DMS114 treated with DMSO at 0.1 percent for 48 hours (cell line): ENCODE data around the gene BBS2.
"Not testable (repeated sequence)": the region's sequence is repeated elsewhere in the genome, so short reads cannot be mapped to it uniquely, and the experiment has no call there.

Source experiments
- DNase-seq: peaks from one replicate; lab custom pipeline; 2025; ENCODE audit not compliant: unreplicated experiment; lab: John Stamatoyannopoulos, UW

The BBS2 gene

GRCh38 chr16:56530872-56531271 is 11.0 kb upstream of the BBS2 start:
- no peak for DNase-seq

DNA sequence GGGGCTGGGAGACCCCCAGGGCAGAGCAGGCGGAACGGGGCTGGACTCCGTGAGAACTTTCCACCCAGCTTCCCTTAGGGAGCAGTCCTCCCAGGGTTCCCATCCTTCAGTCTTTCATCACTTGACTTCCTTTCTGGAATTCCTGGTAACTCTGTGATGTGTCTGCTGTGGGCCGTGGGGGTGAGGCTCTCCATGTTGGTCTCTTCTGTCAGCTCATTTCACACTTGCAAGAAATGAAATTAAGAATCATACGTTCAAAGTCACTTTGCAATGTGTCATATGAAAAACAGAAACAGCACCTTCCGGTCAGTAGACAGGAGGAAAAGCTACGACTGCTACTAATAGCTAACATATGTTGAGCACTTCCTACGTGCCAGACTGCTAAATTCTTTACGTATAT is 5.4 kb upstream of the BBS2 start:
- no peak for DNase-seq

GRCh38 chr16:56520251-56520577 is 390 bp upstream of the BBS2 start:
- DNase-seq = no peak

DNA sequence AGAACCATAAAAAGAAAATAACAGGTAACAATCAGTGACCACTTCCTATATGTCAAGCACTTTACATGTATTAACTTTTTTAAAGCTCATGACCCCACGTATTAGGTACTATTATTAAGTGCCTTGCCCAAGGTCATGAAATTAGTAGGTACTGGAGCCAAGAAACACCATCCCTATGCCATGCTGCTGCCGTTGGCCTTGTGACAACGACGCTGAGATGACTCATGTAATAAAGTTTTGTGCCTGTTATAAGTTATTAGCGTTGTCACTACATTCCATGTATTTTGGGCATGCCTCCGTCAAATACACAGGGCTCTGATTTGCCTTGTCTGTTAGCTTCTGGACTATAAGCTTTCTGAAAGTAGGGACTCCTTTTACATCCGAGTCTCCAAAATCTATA is 1.4 kb downstream of the BBS2 start:
- no peak for DNase-seq

DNA sequence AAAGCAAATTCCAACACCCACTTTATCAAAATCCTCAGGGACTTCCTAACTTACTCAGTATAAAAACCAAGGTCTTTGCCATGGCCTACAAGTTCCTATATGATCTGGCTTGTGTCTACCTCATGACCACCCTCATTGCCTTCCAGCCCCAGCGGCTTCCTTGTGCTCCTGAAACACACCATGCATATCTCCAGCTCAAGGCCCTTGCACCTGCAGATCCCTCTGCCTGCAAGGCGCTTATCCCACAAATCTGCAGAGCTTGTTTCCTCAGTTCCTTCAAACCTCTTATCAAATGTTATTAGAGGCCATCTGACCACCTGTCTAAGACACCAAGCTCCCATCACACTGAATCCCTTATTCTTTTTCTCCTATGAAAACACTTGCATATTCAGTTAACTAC is 2.6 kb downstream of the BBS2 start:
- DNase-seq = no peak

DNA sequence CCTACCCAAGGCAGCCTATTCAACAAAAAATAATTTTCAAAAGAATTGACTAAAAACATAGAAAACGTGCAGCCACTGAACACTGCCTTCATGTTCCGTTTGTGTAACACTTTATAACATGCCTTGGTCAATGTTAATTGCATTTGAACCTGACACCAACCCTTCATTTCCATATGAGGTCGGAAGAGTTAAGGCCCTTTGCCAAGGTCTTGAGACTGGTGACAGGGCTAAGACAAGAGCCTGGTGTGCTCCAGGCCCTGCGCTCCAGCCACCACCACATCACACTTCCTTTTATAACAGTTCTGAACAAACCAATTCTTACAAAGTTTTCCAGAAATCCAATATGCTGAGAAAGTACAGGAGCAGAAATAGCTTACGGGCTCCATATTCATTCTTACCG is 4.2 kb downstream of the BBS2 start:
- no peak for DNase-seq

GRCh38 chr16:56514845-56515244 is 5.0 kb downstream of the BBS2 start:
- DNase-seq = no peak

GRCh38 chr16:56513972-56514371 is 5.9 kb downstream of the BBS2 start:
- peak; percentile 53 for DNase-seq

DNA sequence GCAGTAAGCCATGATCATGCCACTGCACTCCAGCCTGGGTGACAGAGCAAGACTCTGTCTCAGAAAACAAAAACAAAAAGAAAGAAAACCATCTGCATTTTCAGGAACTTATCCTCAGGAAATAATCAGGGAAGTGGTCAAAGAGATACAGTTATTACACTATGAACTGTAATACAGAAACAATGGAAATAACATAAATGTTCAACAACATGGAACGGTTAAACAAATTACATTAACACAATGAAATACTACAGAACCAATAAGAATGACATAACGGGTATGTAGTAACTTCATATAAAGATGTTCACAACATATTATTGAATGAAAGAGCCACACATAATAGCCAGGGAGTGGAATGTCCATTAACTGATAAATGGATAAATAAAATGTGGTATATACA is 6.7 kb downstream of the BBS2 start:
- DNase-seq = no peak

- no peak for DNase-seq
These were observed 7.8 kb downstream of the BBS2 start for GRCh38 chr16:56512025-56512424.

- DNase-seq = no peak
These were observed 9.3 kb downstream of the BBS2 start for GRCh38 chr16:56510544-56510943.

GRCh38 chr16:56506941-56507340 is 12.9 kb downstream of the BBS2 start:
- no peak for DNase-seq

- DNase-seq = no peak
These were observed 14.6 kb downstream of the BBS2 start for GRCh38 chr16:56505181-56505580.

DNA sequence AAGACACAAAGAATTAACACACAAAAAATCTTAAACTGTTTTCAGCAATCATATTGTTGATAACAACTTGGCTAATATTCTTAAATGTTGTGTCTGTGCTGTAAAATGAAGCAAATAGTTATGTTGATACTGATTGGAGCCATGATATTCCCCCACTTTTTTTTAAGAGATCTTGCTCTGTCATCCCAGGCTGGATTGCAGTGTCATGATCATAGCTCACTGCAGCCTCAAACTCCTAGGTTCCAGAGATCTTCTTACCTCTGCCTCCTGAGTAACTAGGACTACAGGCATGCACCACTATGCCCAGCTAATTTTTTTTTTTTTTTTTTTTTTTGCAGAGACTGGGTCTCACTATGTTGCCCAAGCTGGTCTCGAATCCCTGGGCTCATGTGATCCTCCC is 26.0 kb downstream of the BBS2 start:
- DNase-seq = no peak

- DNase-seq = no peak
These were observed 26.7 kb downstream of the BBS2 start for GRCh38 chr16:56493126-56493525.

- DNase-seq = no peak
These were observed 28.1 kb downstream of the BBS2 start for GRCh38 chr16:56491657-56492261.

DNA sequence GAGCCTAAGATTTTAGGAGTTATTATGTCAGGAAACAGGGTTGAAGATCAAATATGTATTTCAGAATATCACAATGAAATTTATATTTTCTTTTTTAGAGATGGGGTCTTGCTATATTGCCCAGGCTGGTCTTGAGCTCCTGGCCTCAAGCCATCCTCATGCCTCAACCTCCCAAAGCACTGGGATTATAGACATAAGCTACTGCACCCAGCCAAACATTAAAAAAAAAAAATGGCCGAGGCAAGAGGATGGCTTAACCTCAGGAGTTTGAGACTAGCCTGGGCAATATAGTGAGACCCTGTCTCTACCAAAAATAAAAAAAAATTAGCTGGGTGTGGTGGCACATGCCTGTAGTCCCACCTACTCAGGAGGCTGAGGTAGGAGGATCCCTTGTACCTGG is 31.0 kb downstream of the BBS2 start:
- not testable (repeated sequence) for DNase-seq

DNA sequence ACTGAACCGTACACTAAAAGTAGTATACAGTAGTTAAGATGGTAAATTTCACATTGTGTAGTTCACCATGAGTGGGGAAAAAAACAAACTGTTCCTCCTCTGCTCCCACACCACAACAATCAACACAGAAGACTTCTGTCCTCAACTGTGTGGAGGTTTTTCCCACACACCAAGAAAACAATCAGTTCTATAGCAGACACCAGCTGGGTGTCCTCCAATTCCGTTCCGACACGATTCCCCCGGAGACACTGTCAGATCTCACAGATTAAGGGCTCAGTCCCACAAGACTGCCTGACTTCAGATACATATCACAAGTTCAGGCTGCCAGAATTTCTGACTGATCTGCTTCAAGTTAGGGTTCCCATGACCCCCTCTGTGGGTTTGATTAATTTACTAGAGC is 31.8 kb downstream of the BBS2 start:
- DNase-seq = no peak

DNA sequence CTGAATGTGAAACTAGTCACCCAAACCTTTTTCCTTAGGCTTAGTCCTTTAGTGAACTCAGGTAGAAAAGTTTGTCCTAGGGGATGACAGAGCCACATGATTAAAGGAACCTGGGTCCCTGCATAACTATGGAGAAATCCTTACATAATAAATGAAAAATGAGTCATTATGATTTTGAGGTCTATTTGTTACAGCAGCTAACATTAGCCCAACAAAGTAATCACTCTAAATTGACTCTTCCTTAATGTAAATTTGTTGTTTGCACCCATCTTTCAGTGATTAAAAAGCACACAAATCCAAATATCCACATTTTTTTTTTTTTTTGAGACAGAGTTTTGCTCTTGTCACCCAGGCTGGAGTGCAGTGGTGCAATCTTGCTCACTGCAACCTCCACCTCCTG is 36.4 kb downstream of the BBS2 start:
- DNase-seq = no peak

DNA sequence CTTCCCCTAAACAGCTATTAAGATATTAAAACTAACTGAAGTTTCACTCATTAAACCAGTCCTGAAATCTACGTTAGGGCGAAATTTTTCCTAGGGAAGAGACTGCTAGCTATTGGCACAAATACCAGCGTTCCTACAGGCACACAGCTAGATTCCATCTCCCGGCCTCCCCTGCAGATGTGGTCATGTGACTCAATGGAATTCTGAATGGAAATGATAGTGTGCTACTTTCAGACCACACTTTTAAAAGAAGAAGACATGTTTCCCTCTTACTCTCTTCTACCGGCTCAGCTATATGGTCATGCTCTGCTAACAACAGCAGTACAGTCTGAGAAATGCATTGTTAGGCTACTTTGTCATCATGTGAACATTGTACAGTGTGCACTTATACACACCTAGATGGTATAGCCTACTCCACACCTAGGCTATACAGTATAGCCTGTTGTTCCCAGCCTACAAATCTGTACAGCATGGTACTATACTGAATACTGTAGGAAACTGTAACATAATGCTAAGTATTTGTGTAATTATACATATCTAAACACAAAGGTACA is 37.1 kb downstream of the BBS2 start:
- no peak for DNase-seq

DNA sequence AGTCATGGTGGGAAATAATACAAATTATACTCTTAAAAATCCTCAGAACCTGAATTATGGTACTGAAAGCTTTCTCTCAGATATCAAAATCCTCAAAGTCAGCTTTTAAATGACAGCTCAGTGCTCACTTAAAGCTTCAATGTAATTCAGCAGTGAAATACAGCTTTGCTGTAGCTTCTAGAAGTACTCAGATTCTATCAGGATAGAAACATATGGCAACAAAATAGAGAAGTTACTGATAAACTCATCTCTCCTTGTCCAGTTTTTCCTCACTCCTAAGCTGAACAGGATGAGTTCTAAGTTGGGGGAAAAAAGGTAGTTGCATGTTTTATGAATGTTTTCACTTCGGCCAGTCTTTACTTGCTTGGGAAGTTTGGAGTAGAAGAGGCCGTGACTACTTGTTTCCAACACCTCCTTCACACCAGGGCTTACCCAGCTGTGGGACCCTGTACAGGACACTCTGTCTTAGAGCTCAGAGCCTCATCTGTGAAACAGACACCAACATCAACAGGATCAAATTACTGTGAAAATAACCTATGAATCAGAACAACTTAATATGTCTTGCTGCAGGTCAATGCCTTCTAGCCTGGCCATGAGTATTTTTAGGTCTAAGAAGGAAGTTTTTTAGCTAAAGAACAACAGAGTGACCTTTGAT is 38.2 kb downstream of the BBS2 start:
- DNase-seq = no peak

- no peak for DNase-seq
These were observed 38.9 kb downstream of the BBS2 start for GRCh38 chr16:56480776-56481467.
